Activated CD4-positive, alpha-beta T cell treated with anti-CD3 and anti-CD28 coated beads, Interleukin-10, Interleukin-2, amounts not matched to agents 100 ng/mL and 50 ng/mL, durations not matched to agents 16 hours and 8 hours (primary cell): ENCODE results near the gene KLHL36.
"Not testable (repeated sequence)": the region's sequence is repeated elsewhere in the genome, so short reads cannot be mapped to it uniquely, and the experiment has no call there.

Experiments used
- DNase-seq: peaks from one replicate; pipeline ENCODE4 v3.0.0-alpha.2; 2020

The KLHL36 gene

GRCh38 chr16:84617041-84617790, 31.1 kb upstream of the KLHL36 start:
- peak; percentile 64 for DNase-seq

- DNase-seq, result peak; percentile 97
Measured at GRCh38 chr16:84617791-84618580, 30.3 kb upstream of the KLHL36 start, which contains the start of gene COTL1. COTL1 (minus strand) TSS chr16:84618078; CDS start chr16:84617914, 164 bp downstream.

- no peak for DNase-seq
Measured at GRCh38 chr16:84618581-84619460, 29.5 kb upstream of the KLHL36 start.

GRCh38 chr16:84620913-84621312, 27.4 kb upstream of the KLHL36 start:
- DNase-seq, result not testable (repeated sequence)

- DNase-seq, result no peak
Measured at GRCh38 chr16:84625556-84625955, 22.8 kb upstream of the KLHL36 start.

- no peak for DNase-seq
Measured at GRCh38 chr16:84628226-84628731, 20.0 kb upstream of the KLHL36 start.

GRCh38 chr16:84629580-84629979, 18.7 kb upstream of the KLHL36 start:
- DNase-seq, result no peak

GRCh38 chr16:84630009-84630408, 18.3 kb upstream of the KLHL36 start:
- DNase-seq, result no peak

GRCh38 chr16:84630446-84631152, 17.7 kb upstream of the KLHL36 start:
- no peak for DNase-seq

GRCh38 chr16:84631153-84631466, 17.2 kb upstream of the KLHL36 start:
- DNase-seq, result no peak

GRCh38 chr16:84631886-84632285, 16.4 kb upstream of the KLHL36 start:
- no peak for DNase-seq

GRCh38 chr16:84632862-84633261, 15.4 kb upstream of the KLHL36 start:
- not testable (repeated sequence) for DNase-seq

- DNase-seq, result no peak
Measured at GRCh38 chr16:84633622-84634021, 14.7 kb upstream of the KLHL36 start.

- no peak for DNase-seq
Measured at GRCh38 chr16:84635702-84636101, 12.6 kb upstream of the KLHL36 start.

- no peak for DNase-seq
Measured at GRCh38 chr16:84637709-84638108, 10.6 kb upstream of the KLHL36 start.

GRCh38 chr16:84638231-84638806, 10.0 kb upstream of the KLHL36 start:
- DNase-seq, result no peak

GRCh38 chr16:84640145-84640544, 8.2 kb upstream of the KLHL36 start:
- no peak for DNase-seq

GRCh38 chr16:84641643-84642358, 6.5 kb upstream of the KLHL36 start:
- DNase-seq, result no peak

- no peak for DNase-seq
Measured at GRCh38 chr16:84643180-84643583, 5.1 kb upstream of the KLHL36 start.

- no peak for DNase-seq
Measured at GRCh38 chr16:84643674-84644073, 4.6 kb upstream of the KLHL36 start.
